Naive thymus-derived CD4-positive, alpha-beta T cell (primary cell): Measurements from ENCODE around the gene MEGF11. TPM values are rescaled to one million over a fixed set of nuclear protein-coding genes. Genes with fewer than 3 reads are reported as not detected.

Experiments
- ATAC-seq: fragments of 150-1000 bp; cut with Tn5 transposase; 2 replicates; pipeline ENCODE4 v1.10.0; 2021; ENCODE audit warnings: mild to moderate bottlenecking, moderate library complexity
- CTCF ChIA-PET: fragments of 350-600 bp; sonication (Branson Sonifier 250); formaldehyde crosslinking; loops from one replicate; lab custom pipeline; 2021; ENCODE audit warnings: antibody characterized with exemption; lab: Charles Lee
- POLR2A ChIA-PET: fragments of 350-600 bp; sonication (Branson Sonifier 250); formaldehyde crosslinking; loops from one replicate; lab custom pipeline; 2021; ENCODE audit warnings: antibody characterized with exemption, inconsistent platforms; lab: Charles Lee
- DNase-seq, 9 donors: peaks; one replicate each; pipeline versions ENCODE4 v3.0.0 to v3.0.0-alpha.2; 2020 to 2022; ENCODE audit warnings: mixed read lengths in 1 of 9
- H3K27ac ChIP-seq: one replicate; pipeline ENCODE4 v1.7.0; 2013; ENCODE audit warnings: mild to moderate bottlenecking, low read depth, low read length, moderate library complexity
- H3K27me3 ChIP-seq, 2 donors: one replicate each; pipeline ENCODE4 v1.7.0; 2013; ENCODE audit warnings: low read length in 2 of 2, mild to moderate bottlenecking in 2 of 2, moderate library complexity in 2 of 2; ENCODE audit not compliant: control insufficient read depth in 2 of 2, insufficient read depth in 2 of 2
- H3K36me3 ChIP-seq, 3 experiments: 1 replicate in 2 of 3; 2 replicates in 1 of 3; pipeline ENCODE4 v1.7.0; 2013; ENCODE audit warnings: low read length in 3 of 3, mild to moderate bottlenecking in 3 of 3, moderate library complexity in 1 of 3; ENCODE audit not compliant: insufficient read depth in 3 of 3, control insufficient read depth in 2 of 3
- H3K4me1 ChIP-seq, 2 donors: one replicate each; pipeline ENCODE4 v1.7.0; 2013; ENCODE audit warnings: low read length in 2 of 2, mild to moderate bottlenecking in 2 of 2, moderate library complexity in 1 of 2; ENCODE audit not compliant: control insufficient read depth in 2 of 2, insufficient read depth in 2 of 2
- H3K4me3 ChIP-seq: 2 replicates; pipeline ENCODE4 v1.7.0; 2013; ENCODE audit warnings: mild to moderate bottlenecking, low read length
- H3K9me3 ChIP-seq, 3 experiments: 1 replicate in 2 of 3; 2 replicates in 1 of 3; pipeline ENCODE4 v1.7.0; 2013; ENCODE audit warnings: low read length in 3 of 3; ENCODE audit not compliant: control insufficient read depth in 2 of 3
- H3K27ac Mint-ChIP-seq, 9 donors: one replicate each; pipeline ENCODE4 v1.8.0; 2020 to 2022; ENCODE audit warnings: mixed read lengths in 9 of 9, mild to moderate bottlenecking in 8 of 9, moderate library complexity in 5 of 9, inconsistent platforms in 2 of 9
- H3K27me3 Mint-ChIP-seq, 5 donors: one replicate each; pipeline ENCODE4 v1.8.0; 2021 to 2022; ENCODE audit warnings: mixed read lengths in 5 of 5, mild to moderate bottlenecking in 1 of 5
- H3K36me3 Mint-ChIP-seq, 5 donors: one replicate each; pipeline ENCODE4 v1.8.0; 2020 to 2022; ENCODE audit warnings: mixed read lengths in 5 of 5, mild to moderate bottlenecking in 3 of 5, inconsistent platforms in 1 of 5
- H3K4me1 Mint-ChIP-seq, 7 donors: one replicate each; pipeline ENCODE4 v1.8.0; 2020 to 2022; ENCODE audit warnings: mixed read lengths in 7 of 7, mild to moderate bottlenecking in 3 of 7, inconsistent platforms in 1 of 7
- H3K4me3 Mint-ChIP-seq, 10 donors: one replicate each; pipeline ENCODE4 v1.8.0; 2020 to 2022; ENCODE audit warnings: mild to moderate bottlenecking in 10 of 10, mixed read lengths in 10 of 10, moderate library complexity in 6 of 10, inconsistent platforms in 2 of 10
- H3K9me3 Mint-ChIP-seq, 11 donors: one replicate each; pipeline ENCODE4 v1.8.0; 2020 to 2022; ENCODE audit warnings: mixed read lengths in 11 of 11, mild to moderate bottlenecking in 4 of 11, inconsistent platforms in 1 of 11, moderate library complexity in 1 of 11
- intact Hi-C, 2 donors: fragments of 100-400 bp; cut with micrococcal nuclease; formaldehyde crosslinking; loops; one replicate each; pipeline ENCODE4 v1.15.1; 2023
- microRNA-seq: library from miRNA; unstranded; fragments of <30 nt; microRNA quantifications from one replicate; pipeline ENCODE4 v1.2.0, GENCODE V29; 2022; ENCODE audit warnings: borderline microRNAs expressed
- polyA plus RNA-seq, 2 donors: library from polyadenylated mRNA; unstranded; fragments of 300-500 nt; fragmentation: Illumina TruSeq; gene quantifications; one replicate each; pipeline ENCODE4 v1.2.3, GENCODE V29; 2021
- total RNA-seq, 6 experiments: library from RNA in 5 of 6; stranded (reverse) in 5 of 6; gene quantifications; 1 replicate in 5 of 6; 2 replicates in 1 of 6; pipeline ENCODE4 v1.2.3 and lab custom pipeline; 2021 to 2026

Gene MEGF11
- total and polyA plus RNA-seq, 7 experiments from 2014 or later, result 0.45 TPM; not detected in 6

GRCh38 chr15:65856821-65857455 is 396.6 kb downstream of the MEGF11 start:
- intact Hi-C loops, result loop anchor here (1.0 to 2.0 kb wide), 4 partner anchors 65 to 260 kb away; partner anchors contain the start of genes DENND4A (in 1 of the 2) and INTS14 (in 1 of the 2)
- Histone ChIP-seq H3K27ac (no peak overlapping the region), H3K27me3 (no peaks in the 10 kb centered on the region), H3K4me1 (no peaks in the 10 kb centered on the region), H3K4me3 (no peak overlapping the region), H3K9me3 (no peaks in the 10 kb centered on the region), H3K36me3 (no peaks in the 10 kb centered on the region)
- DNase-seq (peak; percentile 54 to 83 (median 77)), ATAC-seq (peak; percentile 94)
- H3K4me1 Mint-ChIP-seq, result peaks cover 0 to 17% (median 13%) of the 10 kb centered on the region in 7 donors
- CTCF ChIA-PET, result interaction anchor here (0.6 to 6.3 kb wide), 8 partner anchors 11 to 474 kb away, joined by 3 to 31 read pairs (median 4); no protein-coding TSS in a partner anchor
- H3K36me3 Mint-ChIP-seq, result no peaks in the 10 kb centered on the region
- no peak overlapping the region for H3K4me3 Mint-ChIP-seq
- peak overlapping the region in 2 of 9 donors; percentile 21 to 69 for H3K27ac Mint-ChIP-seq
- H3K27me3 Mint-ChIP-seq, result peaks cover 0 to 15% (median 0%) of the 10 kb centered on the region in 5 donors
- POLR2A ChIA-PET, result interaction anchor here (0.7 kb wide), 1 partner anchor 82 kb away, joined by 3 read pairs; no protein-coding TSS in a partner anchor
- peaks cover 0 to 1% (median 0%) of the 10 kb centered on the region in 11 donors for H3K9me3 Mint-ChIP-seq

GRCh38 chr15:65851981-65852380 is 401.6 kb downstream of the MEGF11 start:
- H3K36me3 Mint-ChIP-seq, result no peaks in the 10 kb centered on the region
- peaks cover 0 to 7% (median 3%) of the 10 kb centered on the region in 7 donors for H3K4me1 Mint-ChIP-seq
- peaks cover 0 to 1% (median 0%) of the 10 kb centered on the region in 11 donors for H3K9me3 Mint-ChIP-seq

GRCh38 chr15:65847989-65848388 is 405.6 kb downstream of the MEGF11 start:
- Histone ChIP-seq H3K36me3 (no peaks in the 10 kb centered on the region), H3K27me3 (no peaks in the 10 kb centered on the region), H3K4me3 (no peak overlapping the region), H3K27ac (no peak overlapping the region), H3K4me1 (no peaks in the 10 kb centered on the region), H3K9me3 (no peaks in the 10 kb centered on the region)
- DNase-seq, result no peak
- H3K9me3 Mint-ChIP-seq, result peaks cover 0 to 4% (median 0%) of the 10 kb centered on the region in 11 donors
- peaks cover 0 to 13% (median 0%) of the 10 kb centered on the region in 5 donors for H3K27me3 Mint-ChIP-seq
- H3K36me3 Mint-ChIP-seq, result no peaks in the 10 kb centered on the region
- CTCF ChIA-PET, result interaction anchor here (0.6 to 1.4 kb wide), 4 partner anchors 13 to 439 kb away, joined by 3 to 5 read pairs (median 4); partner anchors contain the start of gene RAB11A
- H3K4me3 Mint-ChIP-seq, result no peak overlapping the region
- ATAC-seq, result no peak
- intact Hi-C loops, result no loop called here
- H3K4me1 Mint-ChIP-seq, result peaks cover 0 to 3% (median 0%) of the 10 kb centered on the region in 7 donors
- peak overlapping the region in 1 of 9 donors; percentile 41 for H3K27ac Mint-ChIP-seq
- POLR2A ChIA-PET, result no interaction called here

More at GRCh38 chr15:65851981-65852380, 401.6 kb downstream of the MEGF11 start:
- Histone ChIP-seq H3K9me3 (no peaks in the 10 kb centered on the region), H3K4me1 (no peaks in the 10 kb centered on the region), H3K4me3 (no peak overlapping the region), H3K27ac (no peak overlapping the region), H3K27me3 (no peaks in the 10 kb centered on the region), H3K36me3 (no peaks in the 10 kb centered on the region)
- Mint-ChIP-seq H3K27ac (no peak overlapping the region), H3K4me3 (no peak overlapping the region), H3K27me3 (peaks cover 0 to 12% (median 0%) of the 10 kb centered on the region in 5 donors)
- DNase-seq (no peak), ATAC-seq (no peak)
- CTCF ChIA-PET, result interaction anchor here (0.6 kb wide), 1 partner anchor 1920 kb away, joined by 5 read pairs; no protein-coding TSS in a partner anchor
- intact Hi-C loops, result no loop called here
- POLR2A ChIA-PET, result interaction anchor here (1.0 to 1.1 kb wide), 2 partner anchors 17 to 241 kb away, joined by 3 read pairs; partner anchors contain the start of genes INTS14 and RAB11A

- Histone ChIP-seq H3K4me3 (no peak overlapping the region), H3K36me3 (no peaks in the 10 kb centered on the region), H3K27ac (no peak overlapping the region), H3K27me3 (no peaks in the 10 kb centered on the region), H3K9me3 (no peaks in the 10 kb centered on the region), H3K4me1 (no peaks in the 10 kb centered on the region)
- DNase-seq, result no peak
- no peak overlapping the region for H3K4me3 Mint-ChIP-seq
- peaks cover 0 to 13% (median 0%) of the 10 kb centered on the region in 5 donors for H3K27me3 Mint-ChIP-seq
- H3K36me3 Mint-ChIP-seq, result no peaks in the 10 kb centered on the region
- H3K4me1 Mint-ChIP-seq, result peaks cover 0 to 6% (median 0%) of the 10 kb centered on the region in 7 donors
- CTCF ChIA-PET, result interaction anchor here (1.3 kb wide), 1 partner anchor 55 kb away, joined by 4 read pairs; no protein-coding TSS in a partner anchor
- H3K9me3 Mint-ChIP-seq, result peaks cover 0 to 4% (median 0%) of the 10 kb centered on the region in 11 donors
- intact Hi-C loops, result no loop called here
- no peak for ATAC-seq
- POLR2A ChIA-PET, result no interaction called here
- no peak overlapping the region for H3K27ac Mint-ChIP-seq
These were observed 407.6 kb downstream of the MEGF11 start for GRCh38 chr15:65845826-65846519.

Small RNA genes lying within 50 kb of the gene (microRNA-seq; reads per million reads assigned to microRNA genes)
- gene MIR4311, result not detected

Other genes starting within 250 kb of the MEGF11 start
- 10 to 100 TPM; 34.3 to 40.2 (median 38.1) TPM for gene DIS3L, start 39.8 kb upstream of the MEGF11 start, total RNA-seq
- 10 to 100 TPM; 25.3 to 48.8 TPM for gene DIS3L, start 39.8 kb upstream of the MEGF11 start, polyA plus RNA-seq
- gene TIPIN, start 102.9 kb upstream of the MEGF11 start, total RNA-seq, result 10 to 100 TPM in 2 of 5 experiments, 1 to 10 TPM in 3; 3.8 to 28.2 (median 9.9) TPM
- 10 to 100 TPM in 1 of 2 donors, 1 to 10 TPM in 1; 6.1 to 11.1 TPM for gene TIPIN, start 102.9 kb upstream of the MEGF11 start, polyA plus RNA-seq
- 10 to 100 TPM; 37.7 to 97.2 (median 47.5) TPM for gene MAP2K1, start 133.2 kb upstream of the MEGF11 start, total RNA-seq
- 10 to 100 TPM; 37.2 to 45.0 TPM for gene MAP2K1, start 133.2 kb upstream of the MEGF11 start, polyA plus RNA-seq
- 10 to 100 TPM; 20.4 to 35.9 (median 25.0) TPM for gene SNAPC5, start 244.0 kb upstream of the MEGF11 start, total RNA-seq
- 10 to 100 TPM; 66.9 to 77.6 TPM for gene SNAPC5, start 244.0 kb upstream of the MEGF11 start, polyA plus RNA-seq